Nephron progenitor cell (in vitro differentiated cells): ENCODE results near the gene DTX1.

Experiments used
- DNase-seq: peaks from one replicate; pipeline ENCODE4 v3.0.0; 2021
- H3K27ac Mint-ChIP-seq: 2 replicates; pipeline ENCODE4 v1.8.0; 2021; ENCODE audit warnings: mild to moderate bottlenecking, moderate library complexity, mixed read lengths
- H3K27me3 Mint-ChIP-seq: 2 replicates; pipeline ENCODE4 v1.8.0; 2021; ENCODE audit warnings: mild to moderate bottlenecking, low read depth, mixed read lengths; ENCODE audit not compliant: poor library complexity
- H3K36me3 Mint-ChIP-seq: 2 replicates; pipeline ENCODE4 v1.8.0; 2021; ENCODE audit warnings: low read depth, mixed read lengths
- H3K4me1 Mint-ChIP-seq: 2 replicates; pipeline ENCODE4 v1.8.0; 2021; ENCODE audit warnings: mixed read lengths
- H3K4me3 Mint-ChIP-seq: 2 replicates; pipeline ENCODE4 v1.8.0; 2021; ENCODE audit warnings: mild to moderate bottlenecking, moderate library complexity, mixed read lengths
- H3K9me3 Mint-ChIP-seq: 2 replicates; pipeline ENCODE4 v1.8.0; 2021; ENCODE audit warnings: mild to moderate bottlenecking, moderate library complexity, mixed read lengths
- TF ChIP-seq, protein P1 (sequence below): fragments of 200-600 bp; sonication (generic); IDR thresholded peaks from 2 replicates; pipeline ENCODE4 v1.5.0; 2021; ENCODE audit warnings: antibody characterized with exemption

DTX1 gene

DNA sequence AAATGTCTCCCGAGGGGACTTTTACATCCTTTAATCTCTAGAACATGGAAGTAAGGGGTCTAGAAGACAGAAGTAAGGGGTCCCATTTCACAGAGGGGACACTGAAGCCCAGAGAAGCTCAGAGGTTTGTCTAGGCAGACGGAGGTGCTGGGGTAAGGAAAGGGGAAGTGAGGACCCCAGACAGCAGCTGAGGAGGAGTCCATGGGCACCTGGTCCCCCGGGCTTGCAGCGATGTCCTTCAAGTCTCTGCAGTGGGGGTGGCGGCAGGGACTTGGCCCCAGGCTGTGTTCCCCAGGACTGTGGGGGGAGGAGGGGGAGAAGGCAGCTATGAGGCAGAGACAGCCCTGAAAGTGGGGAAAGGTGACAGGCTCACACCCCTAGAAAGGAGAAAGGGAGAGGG, 30.7 kb downstream of the DTX1 start:
- TF ChIP-seq, protein P1, sequence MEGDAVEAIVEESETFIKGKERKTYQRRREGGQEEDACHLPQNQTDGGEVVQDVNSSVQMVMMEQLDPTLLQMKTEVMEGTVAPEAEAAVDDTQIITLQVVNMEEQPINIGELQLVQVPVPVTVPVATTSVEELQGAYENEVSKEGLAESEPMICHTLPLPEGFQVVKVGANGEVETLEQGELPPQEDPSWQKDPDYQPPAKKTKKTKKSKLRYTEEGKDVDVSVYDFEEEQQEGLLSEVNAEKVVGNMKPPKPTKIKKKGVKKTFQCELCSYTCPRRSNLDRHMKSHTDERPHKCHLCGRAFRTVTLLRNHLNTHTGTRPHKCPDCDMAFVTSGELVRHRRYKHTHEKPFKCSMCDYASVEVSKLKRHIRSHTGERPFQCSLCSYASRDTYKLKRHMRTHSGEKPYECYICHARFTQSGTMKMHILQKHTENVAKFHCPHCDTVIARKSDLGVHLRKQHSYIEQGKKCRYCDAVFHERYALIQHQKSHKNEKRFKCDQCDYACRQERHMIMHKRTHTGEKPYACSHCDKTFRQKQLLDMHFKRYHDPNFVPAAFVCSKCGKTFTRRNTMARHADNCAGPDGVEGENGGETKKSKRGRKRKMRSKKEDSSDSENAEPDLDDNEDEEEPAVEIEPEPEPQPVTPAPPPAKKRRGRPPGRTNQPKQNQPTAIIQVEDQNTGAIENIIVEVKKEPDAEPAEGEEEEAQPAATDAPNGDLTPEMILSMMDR: no peak
- Mint-ChIP-seq H3K36me3 (peaks cover 7% of the 10 kb centered on the region), H3K4me1 (peaks cover 33% of the 10 kb centered on the region), H3K9me3 (peaks cover 3% of the 10 kb centered on the region), H3K4me3 (no peak overlapping the region), H3K27ac (no peak overlapping the region), H3K27me3 (peaks cover 51% of the 10 kb centered on the region)
- DNase-seq: no peak

- peaks cover 35% of the 10 kb centered on the region for H3K4me1 Mint-ChIP-seq
- peaks cover 3% of the 10 kb centered on the region for H3K9me3 Mint-ChIP-seq
- peaks cover 7% of the 10 kb centered on the region for H3K36me3 Mint-ChIP-seq
- no peak overlapping the region for H3K4me3 Mint-ChIP-seq
- no peak overlapping the region for H3K27ac Mint-ChIP-seq
- TF ChIP-seq, protein P1: no peak
- no peak for DNase-seq
- peaks cover 51% of the 10 kb centered on the region for H3K27me3 Mint-ChIP-seq
These were observed 31.5 kb downstream of the DTX1 start for GRCh38 chr12:113088037-113088436.

DNA sequence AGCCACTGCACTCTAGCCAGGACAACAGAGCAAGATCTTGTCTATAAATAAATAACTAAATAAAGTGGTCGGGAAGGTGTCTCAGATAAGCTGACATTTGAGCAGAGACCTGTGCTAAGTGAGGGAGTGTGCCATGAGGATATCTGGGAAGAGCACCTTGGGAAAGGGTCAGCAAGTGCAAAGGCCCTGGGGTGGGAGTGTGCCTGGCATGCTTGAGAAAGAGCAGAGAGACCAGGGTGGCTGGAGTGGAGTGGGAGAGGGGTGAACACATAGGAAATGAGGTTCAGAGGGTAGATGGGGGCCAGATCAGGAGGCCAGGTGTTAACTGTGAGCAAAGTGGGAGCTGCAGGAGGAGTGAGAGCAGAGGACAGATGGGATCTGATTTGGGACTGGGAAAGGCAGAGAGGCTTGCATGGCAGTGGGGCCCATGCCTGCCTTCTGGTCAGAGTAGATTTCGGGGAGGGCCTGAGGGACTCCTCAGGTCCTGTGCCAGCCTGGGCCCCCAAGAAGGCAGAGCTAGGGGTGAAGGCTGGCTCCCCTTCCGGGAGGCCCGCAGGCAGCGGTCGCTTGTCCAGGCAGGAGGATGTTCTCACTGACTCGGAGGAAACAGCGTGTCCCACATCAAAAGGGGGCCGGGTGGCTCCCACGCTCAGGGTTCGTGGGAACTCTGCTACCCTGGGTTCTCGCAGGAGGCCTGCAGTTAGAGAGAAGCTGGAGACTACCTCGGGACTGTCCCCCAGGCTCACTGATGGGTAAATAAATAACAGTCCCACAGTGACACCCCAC, 32.6 kb downstream of the DTX1 start:
- no peak overlapping the region for H3K27ac Mint-ChIP-seq
- DNase-seq: no peak
- peaks cover 39% of the 10 kb centered on the region for H3K4me1 Mint-ChIP-seq
- peaks cover 51% of the 10 kb centered on the region for H3K27me3 Mint-ChIP-seq
- no peak overlapping the region for H3K4me3 Mint-ChIP-seq
- H3K9me3 Mint-ChIP-seq: peaks cover 3% of the 10 kb centered on the region
- H3K36me3 Mint-ChIP-seq: peaks cover 3% of the 10 kb centered on the region
- TF ChIP-seq, protein P1: no peak

- peaks cover 3% of the 10 kb centered on the region for H3K9me3 Mint-ChIP-seq
- H3K27me3 Mint-ChIP-seq: peaks cover 53% of the 10 kb centered on the region
- H3K4me3 Mint-ChIP-seq: no peak overlapping the region
- H3K4me1 Mint-ChIP-seq: peaks cover 40% of the 10 kb centered on the region
- no peak overlapping the region for H3K27ac Mint-ChIP-seq
- TF ChIP-seq, protein P1: no peak
- DNase-seq: no peak
- peaks cover 3% of the 10 kb centered on the region for H3K36me3 Mint-ChIP-seq
These were observed 33.3 kb downstream of the DTX1 start for GRCh38 chr12:113089839-113090238.

DNA sequence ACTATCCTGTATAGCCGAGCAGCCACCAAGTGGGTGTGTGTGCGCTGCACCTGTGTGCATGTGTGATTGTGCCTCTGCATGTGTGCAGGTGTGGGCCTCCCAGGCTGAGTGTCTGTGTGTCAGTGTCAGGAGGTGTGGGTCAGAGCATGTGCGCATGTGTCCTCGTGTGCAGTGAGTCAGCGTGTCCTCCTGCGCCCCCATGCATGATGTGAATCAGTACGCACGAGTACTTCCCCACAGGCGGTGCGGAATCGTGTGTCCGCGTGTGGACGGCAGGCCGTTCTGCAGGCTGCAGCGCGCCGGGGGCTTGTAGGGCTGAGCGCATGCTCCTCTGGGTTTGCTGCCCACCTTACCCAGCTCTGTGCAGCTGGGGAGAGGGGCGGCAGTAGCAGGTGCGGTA, 34.2 kb downstream of the DTX1 start:
- no peak for DNase-seq
- Mint-ChIP-seq H3K4me1 (peaks cover 40% of the 10 kb centered on the region), H3K27ac (no peak overlapping the region), H3K4me3 (no peak overlapping the region), H3K27me3 (peaks cover 53% of the 10 kb centered on the region), H3K36me3 (peaks cover 3% of the 10 kb centered on the region), H3K9me3 (peaks cover 3% of the 10 kb centered on the region)
- TF ChIP-seq, protein P1: no peak

DNA sequence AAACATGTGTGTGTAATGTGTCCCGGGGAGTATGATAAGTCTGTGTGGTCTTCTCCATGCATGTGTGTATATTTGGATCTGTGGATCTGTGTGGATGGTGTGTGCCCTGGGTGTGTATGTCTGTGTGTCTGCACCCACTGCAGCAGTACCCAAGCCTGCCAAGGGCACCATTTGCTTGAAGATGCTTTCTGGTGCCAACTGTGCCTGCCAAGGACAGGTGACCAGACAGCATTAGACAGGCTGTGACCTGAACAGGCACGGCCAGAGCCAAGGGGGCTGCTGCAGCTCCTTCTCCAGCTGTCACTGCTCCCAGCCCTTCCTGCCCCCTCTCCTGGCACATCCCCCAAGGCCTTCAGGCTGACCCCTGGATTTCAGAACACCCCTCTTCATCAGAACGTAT, 35.0 kb downstream of the DTX1 start:
- H3K27ac Mint-ChIP-seq: no peak overlapping the region
- H3K36me3 Mint-ChIP-seq: peaks cover 3% of the 10 kb centered on the region
- no peak overlapping the region for H3K4me3 Mint-ChIP-seq
- H3K4me1 Mint-ChIP-seq: peaks cover 33% of the 10 kb centered on the region
- no peak for DNase-seq
- TF ChIP-seq, protein P1: no peak
- H3K27me3 Mint-ChIP-seq: peaks cover 53% of the 10 kb centered on the region
- H3K9me3 Mint-ChIP-seq: peaks cover 3% of the 10 kb centered on the region
